NCI-H345 treated with DMSO at 0.1 percent for 48 hours (cell line): ENCODE data around the gene LRRC46.
A peak's percentile ranks its signal among the peaks of the same experiment; 100 is the strongest.

Experiments used
- DNase-seq: peaks from one replicate; lab custom pipeline; 2025; ENCODE audit not compliant: unreplicated experiment; lab: John Stamatoyannopoulos, UW

The LRRC46 gene

GRCh38 chr17:47830396-47831002 lies 971 bp upstream of the LRRC46 start:
- DNase-seq = no peak

DNA sequence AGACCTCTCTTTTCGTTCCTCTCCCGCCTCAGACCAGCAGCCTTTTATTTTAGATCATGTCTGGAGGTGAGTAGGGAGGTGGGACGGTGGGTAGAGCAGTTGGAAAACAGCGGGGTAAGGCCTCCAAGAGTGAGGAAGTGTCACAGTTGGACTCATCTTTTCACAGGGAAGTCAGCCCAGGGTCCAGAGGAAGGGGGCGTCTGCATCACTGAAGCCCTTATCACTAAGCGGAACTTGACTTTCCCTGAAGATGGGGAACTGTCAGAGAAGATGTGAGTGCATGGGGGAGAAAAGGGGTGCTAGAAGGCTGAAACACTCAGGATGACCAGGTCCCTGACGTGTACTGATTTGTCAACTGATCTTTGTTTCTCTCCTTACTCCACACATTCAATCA lies 461 bp downstream of the LRRC46 start:
- no peak for DNase-seq

GRCh38 chr17:47834756-47835155 lies 3.3 kb downstream of the LRRC46 start:
- DNase-seq = no peak

GRCh38 chr17:47836601-47837000 lies 5.1 kb downstream of the LRRC46 start:
- no peak for DNase-seq

DNA sequence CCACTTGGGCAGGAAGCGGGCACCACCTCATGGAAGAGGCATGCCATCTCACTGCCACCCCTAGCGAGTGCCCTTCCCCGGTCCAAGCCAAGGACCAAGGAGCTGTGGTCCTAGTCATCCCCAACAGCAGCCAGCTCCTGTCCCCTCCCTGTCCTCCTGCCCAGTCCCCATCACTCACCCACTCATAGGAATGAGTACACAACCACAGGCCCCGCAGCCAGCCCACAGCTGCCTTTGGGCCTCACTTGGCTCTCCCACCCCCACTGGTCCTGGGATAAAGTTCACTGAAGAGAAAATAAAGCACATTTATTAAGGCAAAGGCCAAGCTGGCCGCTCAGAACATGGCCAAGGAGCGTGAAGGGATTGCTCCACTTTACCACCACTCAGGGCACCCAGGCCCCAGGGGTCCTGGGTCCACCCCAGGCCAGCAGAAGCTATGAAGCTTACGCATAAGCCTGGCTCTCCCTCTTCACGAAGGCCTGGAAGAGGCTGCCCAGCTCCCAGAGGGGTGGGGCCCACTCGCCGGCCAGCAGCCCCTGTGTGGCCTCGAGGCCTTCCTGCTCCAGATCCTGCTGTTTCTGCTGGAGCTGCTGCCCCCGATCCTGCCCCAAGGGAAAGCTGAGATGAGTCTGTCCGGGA lies 6.0 kb downstream of the LRRC46 start:
- no peak for DNase-seq

DNA sequence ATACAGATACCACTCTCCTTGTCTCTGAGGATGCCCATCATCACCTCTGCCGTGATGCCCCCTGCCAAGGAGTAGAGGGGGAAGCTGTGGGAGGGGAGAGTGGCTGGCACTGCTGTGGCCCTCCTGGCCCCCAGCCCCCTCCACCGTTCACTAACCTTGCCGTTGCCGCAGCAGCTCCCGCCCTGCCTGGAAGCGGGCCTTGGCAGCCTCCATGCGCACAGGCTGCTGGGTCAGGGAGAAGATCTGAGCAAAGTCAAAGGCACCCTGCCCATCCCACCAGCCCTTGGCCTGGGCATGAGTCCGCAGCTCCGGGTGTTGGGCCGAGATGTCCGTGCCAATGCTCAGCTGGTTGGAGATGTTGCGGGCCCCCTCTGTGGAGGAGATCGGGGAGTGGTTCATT lies 7.2 kb downstream of the LRRC46 start:
- no peak for DNase-seq

- DNase-seq = no peak
These were observed 7.6 kb downstream of the LRRC46 start for GRCh38 chr17:47839071-47839470.

DNA sequence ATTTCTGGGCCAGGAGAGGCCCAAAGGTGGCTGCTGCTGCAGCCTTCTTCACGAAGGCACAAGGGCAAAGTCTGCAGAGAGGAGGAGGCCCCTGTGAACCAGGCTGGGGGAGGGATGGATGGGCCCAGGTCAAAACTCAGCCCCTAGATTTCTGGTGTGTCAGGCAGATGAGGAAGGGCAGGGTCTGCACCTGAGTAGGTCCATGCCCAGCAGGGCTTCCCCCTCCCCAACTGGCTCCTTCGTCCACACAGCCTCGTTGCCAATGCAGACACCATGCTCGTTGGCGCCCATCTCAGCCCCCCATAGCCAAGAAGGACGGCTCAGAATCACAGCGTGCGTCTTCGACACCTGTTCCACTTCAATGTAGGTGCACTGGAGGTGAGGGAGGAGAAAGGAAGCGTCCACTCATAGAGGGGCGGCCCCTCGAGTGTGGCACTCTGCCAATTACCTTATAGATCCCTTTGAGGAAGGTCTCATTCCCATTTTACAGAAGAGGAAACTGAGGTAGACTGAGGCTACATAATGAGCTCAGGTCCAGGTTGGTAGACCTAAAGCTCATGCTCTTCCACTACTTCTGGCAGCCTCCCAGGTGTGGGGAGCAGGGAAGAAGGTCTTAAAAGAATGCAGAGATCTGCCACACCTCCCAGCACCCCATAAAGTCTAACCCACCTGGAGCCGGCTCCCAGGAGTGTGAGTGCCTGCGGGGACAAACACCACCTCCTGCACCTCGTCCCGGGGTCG lies 8.7 kb downstream of the LRRC46 start:
- DNase-seq = peak; percentile 20

DNA sequence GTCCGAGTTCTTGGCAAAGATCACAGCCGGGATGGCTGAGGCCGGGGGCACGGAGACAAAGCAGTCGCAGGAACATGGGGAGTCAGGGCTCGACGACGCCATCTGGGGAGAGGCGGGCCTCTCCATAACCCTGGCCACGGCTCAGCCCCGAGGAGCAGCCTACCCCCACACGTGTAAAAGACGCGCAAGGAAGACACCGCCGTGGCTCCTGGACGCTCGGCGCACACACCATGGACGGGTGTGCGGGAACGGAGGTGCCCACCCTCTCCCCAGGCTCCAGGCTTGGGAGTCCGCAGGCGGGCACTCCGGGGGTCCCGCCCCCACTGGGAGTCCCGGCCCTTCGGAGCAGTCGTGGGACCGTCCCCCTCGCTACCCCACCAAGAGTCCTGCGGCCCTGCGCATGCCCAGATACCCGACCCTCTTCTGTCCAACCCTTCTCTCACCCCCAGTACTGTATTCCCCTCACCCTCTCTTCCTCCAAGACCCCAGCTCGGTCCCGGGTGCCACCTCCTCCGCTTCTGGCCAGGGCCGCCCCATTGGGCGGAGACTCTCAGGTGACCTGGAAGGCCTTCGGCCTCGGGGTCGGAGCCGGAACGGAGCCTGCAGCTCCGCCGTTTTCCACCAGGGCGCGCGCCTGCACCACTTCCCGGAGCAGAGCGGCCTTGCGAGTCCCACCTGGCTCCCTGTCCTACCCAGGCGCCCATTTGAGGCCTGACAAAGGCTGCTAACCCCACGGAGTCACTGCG lies 9.4 kb downstream of the LRRC46 start, which contains the start of gene SCRN2:
TSS of gene SCRN2 (minus strand) at position 532 of the 746 bp plus-strand sequence. CDS start at position 102, 430 bp downstream.
- peak; percentile 69 for DNase-seq

GRCh38 chr17:47841488-47842291 lies 10.2 kb downstream of the LRRC46 start:
- no peak for DNase-seq

DNA sequence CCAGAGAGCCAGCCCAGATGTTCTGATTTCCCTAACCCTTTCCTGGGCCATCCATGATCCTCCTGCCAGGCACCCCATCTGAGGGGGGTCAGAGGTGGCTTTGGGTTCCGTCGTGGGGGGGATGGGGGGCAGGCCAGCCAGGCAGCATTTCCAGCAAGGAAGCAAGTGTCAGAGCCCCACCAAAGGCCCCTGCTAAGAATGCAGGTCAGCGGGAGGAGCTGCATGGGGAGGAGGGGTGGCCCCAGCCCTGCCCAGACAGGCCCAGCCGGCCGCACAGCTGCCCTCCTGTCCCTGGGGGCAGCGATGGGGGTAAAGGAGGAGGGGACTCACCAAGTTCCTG lies 11.9 kb downstream of the LRRC46 start:
- no peak for DNase-seq

DNA sequence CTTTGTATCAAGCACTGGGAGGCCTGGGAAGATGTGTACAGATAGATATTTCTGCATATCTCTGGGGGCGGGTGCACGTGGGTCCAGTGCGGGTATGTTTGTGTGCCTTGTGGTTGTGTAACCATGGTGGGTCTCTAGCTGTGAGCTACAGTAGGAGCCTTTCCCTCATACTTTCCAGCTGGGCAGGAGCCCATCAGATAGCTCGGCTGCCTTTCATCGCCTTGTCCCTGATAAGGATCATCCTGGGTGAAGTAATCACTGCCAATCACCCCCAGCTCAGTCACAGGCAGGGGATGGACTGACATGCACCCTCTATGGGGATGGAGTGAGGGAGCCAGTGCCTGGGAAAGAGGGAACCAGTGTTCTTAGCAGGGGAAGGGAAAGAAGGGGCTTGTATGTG lies 12.8 kb downstream of the LRRC46 start:
- no peak for DNase-seq

DNA sequence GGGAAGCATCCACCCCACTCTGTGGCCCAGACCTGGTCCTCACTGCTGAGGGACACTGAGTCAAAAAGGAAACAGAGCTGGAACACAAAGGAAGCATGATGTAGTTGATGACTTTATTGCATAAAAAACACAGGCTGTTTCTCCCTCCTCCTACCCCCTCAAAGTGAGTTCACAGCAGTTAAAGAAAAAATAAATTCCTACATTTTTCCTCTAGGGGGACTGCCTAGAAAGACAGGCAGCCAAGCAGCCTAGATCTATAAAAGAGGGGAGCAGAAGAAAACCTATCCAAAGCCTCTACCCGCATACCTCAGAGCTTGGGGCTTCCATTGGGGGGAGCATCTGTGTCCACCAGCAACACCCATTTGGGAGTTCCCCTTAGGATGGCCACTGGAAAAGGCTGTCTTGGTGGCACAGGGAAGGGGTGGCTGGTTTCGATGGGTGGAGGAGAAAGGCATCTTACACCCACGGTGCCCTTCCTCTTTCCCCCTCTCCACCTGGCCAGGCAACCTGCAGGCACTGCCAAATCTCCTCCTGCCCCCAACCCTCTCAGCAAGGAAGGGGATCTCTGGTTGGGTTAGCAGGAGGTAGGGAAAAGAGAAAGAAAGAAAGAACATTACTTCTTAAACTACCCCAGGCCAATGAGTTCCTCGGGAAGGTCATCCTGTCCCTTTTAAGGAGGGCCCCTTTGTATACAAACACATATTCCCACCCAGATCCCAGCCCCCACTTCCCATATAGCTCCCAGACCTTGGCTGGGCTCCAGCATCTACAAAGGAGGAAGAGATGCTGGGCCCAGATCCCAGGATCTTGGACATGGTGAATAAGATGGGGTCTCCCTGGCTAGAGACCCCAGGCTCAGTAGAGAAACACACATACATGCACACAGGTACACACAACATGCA lies 13.6 kb downstream of the LRRC46 start:
- DNase-seq = no peak

- DNase-seq = no peak
These were observed 14.2 kb downstream of the LRRC46 start for GRCh38 chr17:47845716-47846075.

- DNase-seq = no peak
These were observed 15.4 kb downstream of the LRRC46 start for GRCh38 chr17:47846716-47847340.

DNA sequence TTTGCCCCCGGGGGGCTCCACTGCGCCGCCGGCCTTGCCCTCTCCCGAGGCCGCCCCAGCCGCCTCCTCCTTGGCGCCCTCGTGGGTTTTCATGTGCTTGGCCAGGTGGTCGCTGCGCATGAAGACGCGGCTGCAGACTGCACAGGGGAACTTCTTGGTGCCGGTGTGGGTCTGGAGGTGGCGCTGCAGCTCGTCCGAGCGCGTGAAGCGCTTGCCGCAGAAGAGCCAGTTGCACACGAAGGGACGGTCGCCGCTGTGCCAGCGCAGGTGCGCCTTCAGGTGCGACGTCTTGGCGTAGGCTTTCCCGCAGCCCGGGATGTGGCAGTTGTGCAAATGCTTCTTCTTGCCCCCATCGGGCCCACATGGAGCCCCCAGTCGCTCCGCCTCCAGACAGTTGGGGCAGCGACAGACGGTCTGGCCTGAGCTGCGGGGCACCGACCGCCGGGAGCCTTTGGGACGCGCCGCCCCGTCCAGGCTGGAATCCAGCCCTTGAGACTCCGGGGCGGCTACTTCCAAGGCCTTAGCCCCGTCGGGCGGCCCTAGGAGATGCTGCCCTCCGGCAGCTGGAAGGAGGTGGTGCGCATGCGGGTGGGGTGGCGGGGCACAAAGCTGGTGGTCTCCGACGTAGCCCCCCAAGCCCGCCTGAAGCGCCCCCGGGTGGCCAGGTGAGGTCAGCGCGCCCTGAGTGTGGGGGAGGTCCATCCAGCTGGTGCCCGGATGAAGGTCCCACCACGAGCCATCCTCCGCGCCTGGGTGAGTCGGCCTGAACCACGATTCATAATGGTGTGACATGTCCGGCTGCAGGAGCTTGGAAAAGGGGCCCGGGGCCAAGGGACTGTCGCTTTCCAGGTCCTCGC lies 16.1 kb downstream of the LRRC46 start:
- no peak for DNase-seq

DNA sequence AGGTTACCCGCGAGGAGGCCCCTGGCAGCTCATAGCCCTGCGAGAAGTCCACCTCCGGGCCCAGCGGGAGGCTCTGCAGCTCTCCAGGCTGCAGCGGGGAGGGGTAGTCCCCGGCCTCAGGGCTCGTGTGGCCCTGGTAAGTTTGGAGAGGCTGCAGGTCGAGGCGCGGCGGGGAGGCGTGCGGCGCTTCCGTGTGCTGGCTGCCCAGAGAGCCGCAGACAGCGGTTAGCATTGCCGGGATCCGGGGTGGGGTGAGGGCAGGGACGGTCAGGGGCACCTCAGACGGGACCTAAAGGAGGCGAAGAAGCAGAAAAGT lies 16.7 kb downstream of the LRRC46 start:
- DNase-seq = no peak

DNA sequence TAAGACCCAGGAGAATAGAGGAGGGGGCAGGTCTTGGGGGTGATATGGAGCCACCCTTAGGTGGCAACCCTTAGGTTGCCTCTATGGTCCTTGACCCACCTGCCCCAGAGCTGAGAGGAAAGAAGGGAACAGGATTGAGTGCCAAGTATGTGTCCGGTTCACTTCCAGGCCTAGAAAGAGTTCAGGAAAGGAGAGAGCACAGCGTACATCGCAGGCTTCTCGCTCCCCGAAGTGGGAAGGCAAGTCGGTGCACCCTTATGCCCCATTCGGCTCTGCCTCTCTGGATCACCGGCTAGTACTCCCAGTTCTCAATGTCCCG lies 18.9 kb downstream of the LRRC46 start:
- no peak for DNase-seq
